Liver (tissue), 9 donors: ENCODE data around the gene ASXL2. TPM values are rescaled to one million over a fixed set of nuclear protein-coding genes. Genes with fewer than 3 reads are reported as not detected.

ENCODE experiments used
- DNase-seq: peaks from one replicate; pipeline ENCODE4 v3.0.0-alpha.2; 2017; ENCODE audit warnings: low spot score
- H3K27ac ChIP-seq, 2 donors: one replicate each; pipeline ENCODE4 v1.7.0; 2013; ENCODE audit warnings: inconsistent platforms in 2 of 2, low read length in 2 of 2, control low read depth in 1 of 2, low read depth in 1 of 2, mild to moderate bottlenecking in 1 of 2
- H3K27me3 ChIP-seq, 4 donors: one replicate each; pipeline versions ENCODE4 v1.6.1 to v1.7.0; 2013; ENCODE audit warnings: low read length in 3 of 4, inconsistent platforms in 1 of 4, mild to moderate bottlenecking in 1 of 4, moderate library complexity in 1 of 4; ENCODE audit not compliant: control insufficient read depth in 4 of 4, insufficient read depth in 4 of 4
- H3K36me3 ChIP-seq, 4 donors: one replicate each; pipeline versions ENCODE4 v1.6.1 to v1.7.0; 2013; ENCODE audit warnings: low read length in 3 of 4, mild to moderate bottlenecking in 3 of 4, low read depth in 1 of 4, moderate library complexity in 1 of 4; ENCODE audit not compliant: control insufficient read depth in 4 of 4, insufficient read depth in 3 of 4
- H3K4me1 ChIP-seq, 4 donors: one replicate each; pipeline versions ENCODE4 v1.6.1 to v1.7.0; 2013; ENCODE audit warnings: low read length in 3 of 4, mild to moderate bottlenecking in 3 of 4, moderate library complexity in 1 of 4; ENCODE audit not compliant: control insufficient read depth in 4 of 4, insufficient read depth in 4 of 4
- H3K4me3 ChIP-seq, 3 donors: one replicate each; pipeline versions ENCODE4 v1.6.1 to v1.7.0; 2013; ENCODE audit warnings: low read length in 3 of 3, control low read depth in 1 of 3, low read depth in 1 of 3, mild to moderate bottlenecking in 1 of 3
- H3K9ac ChIP-seq, 2 donors: one replicate each; pipeline ENCODE4 v1.7.0; 2013; ENCODE audit warnings: low read length in 2 of 2, mild to moderate bottlenecking in 2 of 2, moderate library complexity in 2 of 2, control low read depth in 1 of 2, low read depth in 1 of 2
- H3K9me3 ChIP-seq, 4 donors: one replicate each; pipeline versions ENCODE4 v1.6.1 to v1.7.0; 2013; ENCODE audit warnings: low read length in 3 of 4; ENCODE audit not compliant: control insufficient read depth in 4 of 4
- EGR1 ChIP-seq, 2 donors: IDR thresholded peaks; 2 replicates each; pipeline ENCODE4 v1.6.1; 2016 to 2018; ENCODE audit warnings: antibody characterized with exemption in 2 of 2, low read depth in 2 of 2
- FOXA1 ChIP-seq: IDR thresholded peaks from 2 replicates; pipeline ENCODE4 v1.6.1; 2016; ENCODE audit warnings: antibody characterized with exemption
- FOXA2 ChIP-seq: IDR thresholded peaks from 2 replicates; pipeline ENCODE4 v1.6.1; 2016; ENCODE audit warnings: antibody characterized with exemption
- GABPA ChIP-seq, 2 donors: IDR thresholded peaks in 1 of 2; conservative IDR thresholded peaks in 1 of 2; 2 replicates each; pipeline ENCODE4 v1.6.1; 2016; ENCODE audit warnings: antibody characterized with exemption in 2 of 2, mild to moderate bottlenecking in 1 of 2, moderate library complexity in 1 of 2
- HNF4A ChIP-seq, 2 donors: conservative IDR thresholded peaks; 2 replicates each; pipeline ENCODE4 v1.6.1; 2016; ENCODE audit warnings: antibody characterized with exemption in 2 of 2, mild to moderate bottlenecking in 2 of 2
- HNF4G ChIP-seq: IDR thresholded peaks from 2 replicates; pipeline ENCODE4 v1.6.1; 2016; ENCODE audit warnings: antibody characterized with exemption
- JUND ChIP-seq, 2 donors: IDR thresholded peaks; 2 replicates each; pipeline ENCODE4 v1.6.1; 2016; ENCODE audit warnings: antibody characterized with exemption in 2 of 2
- NR2F2 ChIP-seq: IDR thresholded peaks from 2 replicates; pipeline ENCODE4 v1.6.1; 2016; ENCODE audit warnings: antibody characterized with exemption
- RAD21 ChIP-seq, 2 donors: IDR thresholded peaks; 2 replicates each; pipeline ENCODE4 v1.6.1; 2016; ENCODE audit warnings: antibody characterized with exemption in 2 of 2, mild to moderate bottlenecking in 2 of 2
- RXRA ChIP-seq, 2 donors: IDR thresholded peaks; 2 replicates each; pipeline ENCODE4 v1.6.1; 2017 to 2018; ENCODE audit warnings: antibody characterized with exemption in 2 of 2, mild to moderate bottlenecking in 1 of 2
- SP1 ChIP-seq: IDR thresholded peaks from 2 replicates; pipeline ENCODE4 v1.6.1; 2018; ENCODE audit warnings: antibody characterized with exemption, mild to moderate bottlenecking
- YY1 ChIP-seq: IDR thresholded peaks from 2 replicates; pipeline ENCODE4 v1.6.1; 2016; ENCODE audit warnings: antibody characterized with exemption, mild to moderate bottlenecking
- WGBS: extraction: QIAGEN DNeasy Blood & Tissue Kit; methylation state at CpG from one replicate; pipeline ENCODE4 v1.1.7; 2013; 5-methylcytosine and 5-hydroxymethylcytosine counted together
- polyA plus RNA-seq, 2 donors: library from polyadenylated mRNA; stranded (reverse) in 1 of 2; unstranded in 1 of 2; fragments of 200-250 nt in 1 of 2; fragments of >200 nt in 1 of 2; fragmentation: Nextera tagmentation in 1 of 2; extraction: Ambion mirVana in 1 of 2; gene quantifications; one replicate each; pipeline versions ENCODE4 v1.2.1 to v1.2.3, GENCODE V29; 2013 to 2015
- total RNA-seq, 2 donors: library from RNA; depleted of rRNA; stranded (reverse); fragments of >200 nt; gene quantifications; one replicate each; pipeline ENCODE4 v1.2.3, GENCODE V29; 2014
- TF ChIP-seq, protein P1 (sequence below): fragments of 150-350 bp; IDR thresholded peaks from 2 replicates; pipeline ENCODE4 v1.5.1; 2017; ENCODE audit warnings: improper control_type of control experiment, low read depth, low read length; ENCODE audit not compliant: missing input control
- TF ChIP-seq, protein P2 (sequence below): IDR thresholded peaks from 2 replicates; pipeline ENCODE4 v1.6.1; 2016; ENCODE audit warnings: antibody characterized with exemption
- TF ChIP-seq, protein P3 (sequence below): IDR thresholded peaks from 2 replicates; pipeline ENCODE4 v1.6.1; 2016; ENCODE audit warnings: antibody characterized with exemption
- TF ChIP-seq, protein P4 (sequence below): IDR thresholded peaks from 2 replicates; pipeline ENCODE4 v1.6.1; 2016; ENCODE audit warnings: antibody characterized with exemption, mild to moderate bottlenecking
- donor health status: healthy.
- donor health status: healthy.
- donor health status: healthy.
- donor health status: healthy.
- donor health status: healthy.

ASXL2 gene
- total and polyA plus RNA-seq, 4 donors, result 2.4 to 7.3 (median 4.4) TPM

DNA sequence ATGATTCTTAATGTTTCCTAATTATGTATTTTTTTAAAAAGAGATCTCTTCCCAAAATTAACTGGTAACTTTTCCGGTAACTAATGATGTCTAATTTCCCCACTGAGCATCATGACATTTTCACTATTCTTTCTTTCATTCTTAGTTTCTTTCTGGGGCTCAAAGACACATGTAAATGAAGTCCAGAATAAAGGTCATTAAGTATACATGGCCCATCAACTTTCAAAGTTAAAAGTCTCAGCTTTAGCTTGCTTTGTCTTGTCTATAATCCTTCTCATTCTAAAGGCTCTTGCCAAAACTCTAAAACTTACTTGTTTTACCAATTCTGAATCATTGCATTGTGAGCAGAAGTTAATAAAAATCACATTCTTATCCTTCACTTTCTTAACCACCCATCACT lies 53.6 kb downstream of the ASXL2 start:
- Histone ChIP-seq H3K36me3 (no peaks in the 10 kb centered on the region), H3K27me3 (no peaks in the 10 kb centered on the region), H3K9me3 (no peaks in the 10 kb centered on the region), H3K9ac (no peak overlapping the region), H3K4me3 (no peak overlapping the region), H3K4me1 (peaks cover 8 to 61% (median 36%) of the 10 kb centered on the region in 4 donors), H3K27ac (peak overlapping the region in 1 of 2 donors; percentile 20)
- WGBS, result 91% methylated on average over 1 of the region's 1 CpG
- TF ChIP-seq YY1 (no peak), JUND (IDR thresholded peaks at IDR 0.05) (no peak), FOXA1 (no peak), EGR1 (IDR thresholded peaks at IDR 0.05; ENCODE audit: low read depth in 2 of 2) (no peak), HNF4A (conservative IDR thresholded peaks at IDR 0.05) (no peak), FOXA2 (no peak), GABPA (IDR thresholded peaks at IDR 0.05 in 1 of 2, conservative IDR thresholded peaks at IDR 0.05 in 1 of 2) (no peak), SP1 (no peak), RAD21 (IDR thresholded peaks at IDR 0.05) (no peak)
- TF ChIP-seq, protein P1, sequence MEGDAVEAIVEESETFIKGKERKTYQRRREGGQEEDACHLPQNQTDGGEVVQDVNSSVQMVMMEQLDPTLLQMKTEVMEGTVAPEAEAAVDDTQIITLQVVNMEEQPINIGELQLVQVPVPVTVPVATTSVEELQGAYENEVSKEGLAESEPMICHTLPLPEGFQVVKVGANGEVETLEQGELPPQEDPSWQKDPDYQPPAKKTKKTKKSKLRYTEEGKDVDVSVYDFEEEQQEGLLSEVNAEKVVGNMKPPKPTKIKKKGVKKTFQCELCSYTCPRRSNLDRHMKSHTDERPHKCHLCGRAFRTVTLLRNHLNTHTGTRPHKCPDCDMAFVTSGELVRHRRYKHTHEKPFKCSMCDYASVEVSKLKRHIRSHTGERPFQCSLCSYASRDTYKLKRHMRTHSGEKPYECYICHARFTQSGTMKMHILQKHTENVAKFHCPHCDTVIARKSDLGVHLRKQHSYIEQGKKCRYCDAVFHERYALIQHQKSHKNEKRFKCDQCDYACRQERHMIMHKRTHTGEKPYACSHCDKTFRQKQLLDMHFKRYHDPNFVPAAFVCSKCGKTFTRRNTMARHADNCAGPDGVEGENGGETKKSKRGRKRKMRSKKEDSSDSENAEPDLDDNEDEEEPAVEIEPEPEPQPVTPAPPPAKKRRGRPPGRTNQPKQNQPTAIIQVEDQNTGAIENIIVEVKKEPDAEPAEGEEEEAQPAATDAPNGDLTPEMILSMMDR, result no peak
- TF ChIP-seq, protein P2, sequence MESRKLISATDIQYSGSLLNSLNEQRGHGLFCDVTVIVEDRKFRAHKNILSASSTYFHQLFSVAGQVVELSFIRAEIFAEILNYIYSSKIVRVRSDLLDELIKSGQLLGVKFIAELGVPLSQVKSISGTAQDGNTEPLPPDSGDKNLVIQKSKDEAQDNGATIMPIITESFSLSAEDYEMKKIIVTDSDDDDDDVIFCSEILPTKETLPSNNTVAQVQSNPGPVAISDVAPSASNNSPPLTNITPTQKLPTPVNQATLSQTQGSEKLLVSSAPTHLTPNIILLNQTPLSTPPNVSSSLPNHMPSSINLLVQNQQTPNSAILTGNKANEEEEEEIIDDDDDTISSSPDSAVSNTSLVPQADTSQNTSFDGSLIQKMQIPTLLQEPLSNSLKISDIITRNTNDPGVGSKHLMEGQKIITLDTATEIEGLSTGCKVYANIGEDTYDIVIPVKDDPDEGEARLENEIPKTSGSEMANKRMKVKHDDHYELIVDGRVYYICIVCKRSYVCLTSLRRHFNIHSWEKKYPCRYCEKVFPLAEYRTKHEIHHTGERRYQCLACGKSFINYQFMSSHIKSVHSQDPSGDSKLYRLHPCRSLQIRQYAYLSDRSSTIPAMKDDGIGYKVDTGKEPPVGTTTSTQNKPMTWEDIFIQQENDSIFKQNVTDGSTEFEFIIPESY, result no peak
- TF ChIP-seq, protein P3, sequence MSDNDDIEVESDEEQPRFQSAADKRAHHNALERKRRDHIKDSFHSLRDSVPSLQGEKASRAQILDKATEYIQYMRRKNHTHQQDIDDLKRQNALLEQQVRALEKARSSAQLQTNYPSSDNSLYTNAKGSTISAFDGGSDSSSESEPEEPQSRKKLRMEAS, result no peak
- TF ChIP-seq, protein P4, sequence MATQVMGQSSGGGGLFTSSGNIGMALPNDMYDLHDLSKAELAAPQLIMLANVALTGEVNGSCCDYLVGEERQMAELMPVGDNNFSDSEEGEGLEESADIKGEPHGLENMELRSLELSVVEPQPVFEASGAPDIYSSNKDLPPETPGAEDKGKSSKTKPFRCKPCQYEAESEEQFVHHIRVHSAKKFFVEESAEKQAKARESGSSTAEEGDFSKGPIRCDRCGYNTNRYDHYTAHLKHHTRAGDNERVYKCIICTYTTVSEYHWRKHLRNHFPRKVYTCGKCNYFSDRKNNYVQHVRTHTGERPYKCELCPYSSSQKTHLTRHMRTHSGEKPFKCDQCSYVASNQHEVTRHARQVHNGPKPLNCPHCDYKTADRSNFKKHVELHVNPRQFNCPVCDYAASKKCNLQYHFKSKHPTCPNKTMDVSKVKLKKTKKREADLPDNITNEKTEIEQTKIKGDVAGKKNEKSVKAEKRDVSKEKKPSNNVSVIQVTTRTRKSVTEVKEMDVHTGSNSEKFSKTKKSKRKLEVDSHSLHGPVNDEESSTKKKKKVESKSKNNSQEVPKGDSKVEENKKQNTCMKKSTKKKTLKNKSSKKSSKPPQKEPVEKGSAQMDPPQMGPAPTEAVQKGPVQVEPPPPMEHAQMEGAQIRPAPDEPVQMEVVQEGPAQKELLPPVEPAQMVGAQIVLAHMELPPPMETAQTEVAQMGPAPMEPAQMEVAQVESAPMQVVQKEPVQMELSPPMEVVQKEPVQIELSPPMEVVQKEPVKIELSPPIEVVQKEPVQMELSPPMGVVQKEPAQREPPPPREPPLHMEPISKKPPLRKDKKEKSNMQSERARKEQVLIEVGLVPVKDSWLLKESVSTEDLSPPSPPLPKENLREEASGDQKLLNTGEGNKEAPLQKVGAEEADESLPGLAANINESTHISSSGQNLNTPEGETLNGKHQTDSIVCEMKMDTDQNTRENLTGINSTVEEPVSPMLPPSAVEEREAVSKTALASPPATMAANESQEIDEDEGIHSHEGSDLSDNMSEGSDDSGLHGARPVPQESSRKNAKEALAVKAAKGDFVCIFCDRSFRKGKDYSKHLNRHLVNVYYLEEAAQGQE, result no peak
- no peak for DNase-seq

DNA sequence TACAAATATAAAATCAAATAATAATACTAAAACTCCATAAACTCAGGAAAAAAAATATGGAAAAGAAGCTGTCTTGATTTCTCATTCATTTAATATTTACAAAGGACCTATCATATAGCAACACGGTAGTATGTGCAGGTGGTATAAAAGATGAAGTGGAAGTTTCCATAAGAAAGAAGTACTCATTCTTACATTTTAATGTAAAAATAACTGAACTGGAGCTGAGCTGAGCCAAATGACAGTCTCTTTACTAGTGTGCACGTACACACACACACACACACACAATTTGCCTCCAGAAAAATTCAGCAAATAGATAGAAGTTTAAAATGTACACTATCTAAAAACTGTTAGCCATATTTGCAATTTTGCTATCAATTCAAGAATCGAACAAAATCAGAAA lies 54.1 kb downstream of the ASXL2 start:
- peaks cover 8 to 60% (median 37%) of the 10 kb centered on the region in 4 donors for H3K4me1 ChIP-seq
- 67% methylated on average over 3 of the region's 3 CpGs for WGBS
- TF ChIP-seq FOXA1, result no peak
- no peak for TF ChIP-seq EGR1 (IDR thresholded peaks at IDR 0.05; ENCODE audit: low read depth in 2 of 2)
- TF ChIP-seq YY1, result no peak
- TF ChIP-seq, protein P1, result no peak
- TF ChIP-seq HNF4A (conservative IDR thresholded peaks at IDR 0.05), result no peak
- TF ChIP-seq RXRA (IDR thresholded peaks at IDR 0.05), result no peak
- no peak for TF ChIP-seq JUND (IDR thresholded peaks at IDR 0.05)
- TF ChIP-seq FOXA2, result no peak
- no peak for TF ChIP-seq SP1
- TF ChIP-seq, protein P4, result no peak
- TF ChIP-seq NR2F2, result no peak
- no peak for TF ChIP-seq HNF4G

More for the DNA sequence above, 54.1 kb downstream of the ASXL2 start:
- Histone ChIP-seq H3K27ac (peak overlapping the region in 1 of 2 donors; percentile 20), H3K27me3 (no peaks in the 10 kb centered on the region), H3K9me3 (no peaks in the 10 kb centered on the region), H3K36me3 (no peaks in the 10 kb centered on the region), H3K4me3 (no peak overlapping the region), H3K9ac (peak overlapping the region; percentile 16 to 53)
- no peak for DNase-seq
